HG03565 (cell line): ENCODE data around the gene SSR3.

Experiments
- ATAC-seq: cut with Tn5 transposase; IDR thresholded peaks from one replicate; pipeline ENCODE4 v1.9.1; 2021; ENCODE audit warnings: mild to moderate bottlenecking, moderate library complexity; ENCODE audit not compliant: unreplicated experiment

SSR3 gene

DNA sequence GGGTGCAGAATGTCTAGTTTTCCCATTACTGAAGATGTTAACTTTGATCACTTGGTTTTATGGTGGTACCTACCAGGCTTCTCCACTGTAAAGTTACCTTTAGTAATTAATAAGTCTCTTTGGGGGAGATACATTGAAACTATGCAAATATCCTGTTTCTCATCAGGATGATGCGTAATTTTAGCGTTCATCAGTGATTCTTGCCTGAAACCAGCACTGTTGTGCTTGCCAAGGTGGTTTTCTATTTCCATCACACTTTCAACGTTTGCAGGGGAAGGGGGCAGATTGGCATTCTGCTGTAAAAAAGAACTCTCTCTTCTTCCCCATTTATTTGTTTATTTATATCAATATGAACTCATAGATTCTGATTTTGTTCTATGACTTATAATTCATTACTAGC lies 61.0 kb downstream of the SSR3 start:
- ATAC-seq = no peak

DNA sequence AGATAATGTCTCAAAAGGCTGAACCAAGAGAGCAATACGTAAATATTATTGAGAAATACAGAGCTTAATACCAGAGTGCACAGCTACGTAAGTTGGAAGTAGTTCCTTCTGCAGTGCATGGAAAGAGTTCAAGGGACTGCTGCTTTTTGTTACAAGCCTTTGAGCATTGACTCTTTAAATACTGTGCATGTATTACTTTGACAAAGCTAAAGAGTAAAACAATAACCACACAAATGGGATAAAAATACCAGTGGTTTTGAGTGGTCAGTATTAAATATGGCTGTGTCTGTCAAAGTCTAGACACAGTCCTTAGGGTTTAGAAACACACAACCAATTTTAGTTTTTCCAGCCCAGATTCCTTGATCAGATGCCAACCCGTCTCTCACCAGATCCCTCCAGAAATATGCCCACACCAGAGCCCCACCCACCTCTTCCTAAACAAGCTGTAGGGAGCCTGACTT lies 62.1 kb downstream of the SSR3 start:
- no peak for ATAC-seq

DNA sequence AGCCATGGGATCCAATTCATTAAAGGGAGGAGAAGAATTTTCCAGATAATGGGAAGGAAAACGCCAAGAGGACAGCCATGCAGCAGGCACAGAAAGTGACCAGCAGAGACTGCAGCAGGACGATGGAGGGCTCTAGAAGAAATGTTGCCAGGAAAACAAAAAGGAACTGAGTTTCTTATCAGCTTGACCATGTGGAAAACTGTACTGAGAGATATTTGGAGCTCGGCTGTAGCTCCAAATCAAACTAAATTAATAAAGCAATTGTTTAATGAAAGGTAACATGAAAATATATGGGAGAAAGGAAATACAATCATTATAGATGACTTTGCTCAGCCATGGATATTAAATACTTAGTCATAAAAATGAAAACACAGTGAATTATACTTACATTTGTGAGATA lies 63.7 kb downstream of the SSR3 start:
- ATAC-seq = no peak
